ENCODE results near the gene DENND1B.

GRCh38 chr1:197561041-197561440 is 214.2 kb downstream of the DENND1B start:
- TF ChIP-seq CTCF (IDR thresholded peaks at IDR 0.05 in 4 of 5, conservative IDR thresholded peaks at IDR 0.05 in 1 of 5) (no peak), POLR2A (IDR thresholded peaks at IDR 0.05) (no peak)
